Measurements from ENCODE around the gene MAGI3.

The MAGI3 gene

DNA sequence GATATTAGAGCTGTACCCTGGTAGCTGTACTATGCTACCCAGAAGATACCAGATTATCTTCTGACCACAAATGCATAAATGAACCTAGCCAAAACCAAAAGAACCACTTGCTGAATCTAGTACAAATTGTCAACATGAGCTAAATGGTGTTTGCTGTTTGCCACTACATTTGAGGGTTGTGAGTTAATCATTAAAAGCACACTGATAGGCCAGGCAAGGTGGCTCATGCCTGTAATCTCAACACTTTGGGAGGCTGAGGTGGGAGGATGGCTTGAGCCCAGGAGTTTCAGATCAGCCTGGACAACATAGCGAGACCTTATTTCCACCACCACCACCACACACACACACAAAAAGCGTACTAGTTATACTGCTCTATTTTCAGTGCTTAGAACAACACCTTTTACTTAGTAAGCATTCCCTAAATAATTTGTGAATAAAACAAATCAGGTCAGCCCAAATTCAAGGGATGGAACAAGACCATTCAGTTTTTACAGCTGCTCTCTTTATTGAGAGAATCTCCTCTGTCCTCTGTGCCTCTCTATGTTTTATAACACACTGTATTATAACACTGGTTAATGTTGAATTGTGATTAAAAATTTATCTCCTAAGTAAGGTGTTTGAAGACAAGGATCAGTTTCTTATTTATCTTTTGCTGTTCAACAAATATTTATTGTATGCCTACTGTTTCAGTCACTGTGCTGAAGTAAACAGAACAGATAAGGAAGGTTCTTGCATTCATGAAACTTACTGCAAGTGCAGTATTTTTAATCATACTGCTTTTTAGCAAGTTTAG, 44.0 kb downstream of the MAGI3 start:
- Histone ChIP-seq H3K4me1 (peaks cover 25% of the 10 kb centered on the region), H3K27me3 (no peaks in the 10 kb centered on the region), H3K4me3 (ENCODE audit: low read depth, low read length) (no peak overlapping the region), H3K9me3 (no peaks in the 10 kb centered on the region), H3K36me3 (no peaks in the 10 kb centered on the region; the same call in 1 of the 2 replicates)
- TF ChIP-seq, protein P1, sequence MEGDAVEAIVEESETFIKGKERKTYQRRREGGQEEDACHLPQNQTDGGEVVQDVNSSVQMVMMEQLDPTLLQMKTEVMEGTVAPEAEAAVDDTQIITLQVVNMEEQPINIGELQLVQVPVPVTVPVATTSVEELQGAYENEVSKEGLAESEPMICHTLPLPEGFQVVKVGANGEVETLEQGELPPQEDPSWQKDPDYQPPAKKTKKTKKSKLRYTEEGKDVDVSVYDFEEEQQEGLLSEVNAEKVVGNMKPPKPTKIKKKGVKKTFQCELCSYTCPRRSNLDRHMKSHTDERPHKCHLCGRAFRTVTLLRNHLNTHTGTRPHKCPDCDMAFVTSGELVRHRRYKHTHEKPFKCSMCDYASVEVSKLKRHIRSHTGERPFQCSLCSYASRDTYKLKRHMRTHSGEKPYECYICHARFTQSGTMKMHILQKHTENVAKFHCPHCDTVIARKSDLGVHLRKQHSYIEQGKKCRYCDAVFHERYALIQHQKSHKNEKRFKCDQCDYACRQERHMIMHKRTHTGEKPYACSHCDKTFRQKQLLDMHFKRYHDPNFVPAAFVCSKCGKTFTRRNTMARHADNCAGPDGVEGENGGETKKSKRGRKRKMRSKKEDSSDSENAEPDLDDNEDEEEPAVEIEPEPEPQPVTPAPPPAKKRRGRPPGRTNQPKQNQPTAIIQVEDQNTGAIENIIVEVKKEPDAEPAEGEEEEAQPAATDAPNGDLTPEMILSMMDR (IDR thresholded peaks at IDR 0.05; ENCODE audit: low read depth, low read length): no peak
- no peak for DNase-seq

DNA sequence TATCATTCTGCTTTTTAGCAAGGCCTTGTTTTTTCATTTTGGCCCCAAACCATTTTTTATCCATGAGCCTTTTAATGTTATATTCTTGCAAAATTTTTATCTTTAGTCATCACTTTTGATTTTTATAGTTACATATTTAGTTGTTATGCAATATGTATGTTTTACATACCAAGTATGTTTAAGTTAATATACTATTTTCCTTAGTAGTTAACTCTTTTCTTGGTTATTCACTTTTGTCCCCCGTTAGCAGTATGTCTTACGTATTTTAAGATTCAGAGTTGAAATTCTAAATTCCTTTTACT, 44.5 kb downstream of the MAGI3 start:
- DNase-seq: no peak
- TF ChIP-seq, protein P1 (IDR thresholded peaks at IDR 0.05; ENCODE audit: low read depth, low read length): no peak
- Histone ChIP-seq H3K9me3 (no peaks in the 10 kb centered on the region), H3K36me3 (no peaks in the 10 kb centered on the region; the same call in 1 of the 2 replicates), H3K27me3 (no peaks in the 10 kb centered on the region), H3K4me3 (ENCODE audit: low read depth, low read length) (no peak overlapping the region), H3K4me1 (peaks cover 31% of the 10 kb centered on the region)

DNA sequence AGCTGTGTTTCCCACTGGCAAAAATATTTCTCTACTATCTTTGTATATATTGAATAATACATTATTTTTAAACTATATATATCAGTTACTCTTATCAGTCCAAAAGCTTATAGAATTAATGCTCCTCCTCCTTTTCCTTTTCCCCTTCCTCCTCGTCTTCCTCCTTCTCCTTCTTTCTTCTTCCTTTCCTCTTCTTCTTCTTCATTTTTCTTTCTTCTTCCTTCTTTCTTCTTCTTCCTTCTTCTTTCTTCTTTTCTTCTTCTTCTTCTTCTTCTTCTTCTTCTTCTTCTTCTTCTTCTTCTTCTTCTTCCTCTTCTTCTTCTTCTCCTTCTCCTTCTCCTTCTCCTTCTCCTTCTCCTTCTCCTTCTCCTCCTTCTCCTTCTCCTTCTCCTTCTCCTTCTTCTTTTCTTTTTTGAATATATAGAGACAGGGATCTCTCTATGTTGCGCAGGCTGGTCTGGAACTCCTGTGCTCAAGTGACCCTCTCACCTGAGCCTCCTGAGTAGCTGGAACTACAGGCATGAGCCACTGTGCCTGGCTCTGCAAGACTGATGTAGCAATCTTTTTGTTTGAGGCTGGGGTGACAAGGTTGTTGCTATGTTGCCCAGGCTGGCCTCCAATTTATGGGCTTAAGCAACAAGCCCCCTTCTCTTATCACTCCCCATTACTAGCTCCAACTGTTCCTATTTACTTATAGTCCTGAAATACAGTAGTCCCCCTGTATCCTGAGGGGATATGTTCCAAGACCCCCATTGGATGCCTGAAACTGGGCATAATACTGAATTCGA, 47.4 kb downstream of the MAGI3 start:
- H3K36me3 ChIP-seq: peaks cover 3% of the 10 kb centered on the region
- TF ChIP-seq, protein P1 (IDR thresholded peaks at IDR 0.05; ENCODE audit: low read depth, low read length): no peak
- no peaks in the 10 kb centered on the region for H3K27me3 ChIP-seq
- H3K4me3 ChIP-seq (ENCODE audit: low read depth, low read length): no peak overlapping the region
- H3K9me3 ChIP-seq: no peaks in the 10 kb centered on the region
- no peak for DNase-seq
- peaks cover 31% of the 10 kb centered on the region for H3K4me1 ChIP-seq

DNA sequence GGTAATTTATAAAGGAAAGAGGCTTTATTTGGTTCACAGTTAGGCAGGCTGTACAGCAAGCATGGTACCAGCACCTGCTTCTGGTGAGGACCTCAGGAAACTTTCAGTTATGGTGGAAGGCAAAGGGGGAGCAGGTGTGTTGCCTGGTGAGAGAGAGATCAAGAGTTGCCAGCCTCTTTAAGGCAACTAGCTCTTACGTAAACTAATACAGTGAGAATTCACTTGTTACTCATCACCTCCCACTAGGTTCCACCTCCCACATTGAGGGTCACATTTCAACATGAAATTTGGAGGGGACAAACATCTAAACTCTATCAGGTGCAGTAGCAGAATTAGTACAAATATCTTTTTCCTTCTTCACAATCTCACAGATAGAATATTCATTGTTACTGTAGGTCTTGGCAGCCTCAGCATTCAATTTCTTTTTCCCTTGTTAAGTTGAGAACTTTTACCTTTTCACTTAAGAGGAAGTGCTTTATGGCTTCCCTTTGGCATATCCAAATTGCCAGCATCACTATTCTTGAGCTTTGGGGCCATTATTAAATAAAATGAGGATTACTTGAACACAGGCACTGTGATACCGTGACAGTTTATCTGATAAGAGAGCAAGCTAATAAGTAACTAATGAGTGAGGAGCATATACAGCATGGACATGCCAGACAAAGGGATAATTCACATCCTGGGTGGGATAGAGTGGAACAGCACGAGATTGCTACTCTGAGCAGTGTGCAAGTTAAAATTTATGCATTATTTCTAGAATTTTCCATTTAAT, 48.4 kb downstream of the MAGI3 start:
- Histone ChIP-seq H3K36me3 (peaks cover 3% of the 10 kb centered on the region), H3K9me3 (no peaks in the 10 kb centered on the region), H3K4me3 (ENCODE audit: low read depth, low read length) (no peak overlapping the region), H3K27me3 (no peaks in the 10 kb centered on the region), H3K4me1 (peaks cover 31% of the 10 kb centered on the region)
- no peak for DNase-seq
- TF ChIP-seq, protein P1 (IDR thresholded peaks at IDR 0.05; ENCODE audit: low read depth, low read length): no peak

DNA sequence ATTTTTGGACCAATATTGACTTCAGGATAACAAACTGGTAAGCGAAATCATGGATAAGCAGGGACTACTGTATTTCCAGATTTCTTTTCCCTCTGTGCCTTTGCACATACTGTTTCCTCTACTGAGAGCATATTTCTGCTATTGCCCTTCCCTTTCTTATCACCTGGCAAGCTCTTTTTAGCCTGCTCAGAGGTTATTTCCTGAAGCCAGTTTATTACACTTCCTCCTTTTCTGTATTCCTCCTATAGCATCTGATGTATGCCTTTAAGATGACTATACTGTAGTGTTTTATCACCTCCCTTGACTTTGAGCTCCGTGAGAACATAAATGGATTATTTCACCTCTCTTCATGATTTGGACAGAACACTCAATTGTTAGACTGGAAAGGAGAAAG, 49.0 kb downstream of the MAGI3 start:
- Histone ChIP-seq H3K4me3 (ENCODE audit: low read depth, low read length) (no peak overlapping the region), H3K36me3 (peaks cover 3% of the 10 kb centered on the region), H3K9me3 (0 out of 2 replicates have a peak, but pooled peaks cover under 1% of the 10 kb centered on the region), H3K27me3 (no peaks in the 10 kb centered on the region), H3K4me1 (peaks cover 27% of the 10 kb centered on the region)
- TF ChIP-seq, protein P1 (IDR thresholded peaks at IDR 0.05; ENCODE audit: low read depth, low read length): no peak
- DNase-seq: no peak
